Motor neuron (in vitro differentiated cells): ENCODE data around the gene MICAL1. TPM values are rescaled to one million over a fixed set of nuclear protein-coding genes. Genes with fewer than 3 reads are reported as not detected.
A peak's percentile ranks its signal among the peaks of the same experiment; 100 is the strongest.

ENCODE experiments used
- ATAC-seq, 8 experiments: fragments of 200-7000 bp; cut with Tn5 transposase; replicated peaks in 6 of 8; 2 replicates each; pipeline ENCODE4 v1.8.0; 2021; ENCODE audit warnings: mild to moderate bottlenecking in 8 of 8, moderate library complexity in 8 of 8
- H3K27ac ChIP-seq, 2 donors: fragments of 250-450 bp; sonication (Bioruptor Pico); 2 replicates each; pipeline ENCODE4 v1.9.0; 2021; ENCODE audit warnings: antibody characterized with exemption in 2 of 2, mild to moderate bottlenecking in 2 of 2, moderate library complexity in 1 of 2
- H3K4me1 ChIP-seq, 2 donors: fragments of 250-450 bp; sonication (Bioruptor Pico); replicated peaks in 1 of 2; 2 replicates each; pipeline ENCODE4 v1.6.1; 2021; ENCODE audit warnings: antibody characterized with exemption in 2 of 2, mild to moderate bottlenecking in 2 of 2, moderate library complexity in 1 of 2
- H3K4me3 ChIP-seq, 5 donors: fragments of 250-450 bp; sonication (Bioruptor Pico); 2 replicates each; pipeline ENCODE4 v1.9.0; 2021; ENCODE audit warnings: antibody characterized with exemption in 5 of 5, mild to moderate bottlenecking in 5 of 5, moderate library complexity in 4 of 5
- WGBS, 10 experiments: fragments of 450-650 bp; shearing (Covaris generic); methylation state at CpG; one replicate each; pipeline ENCODE4 v1.0.0; 2022; 5-methylcytosine and 5-hydroxymethylcytosine counted together
- in situ Hi-C, 9 experiments: fragments of 400-800 bp; cut with MboI; loops; one replicate each; pipeline ENCODE4 v1.15.0; 2021; ENCODE audit warnings: low sequenced_read_pairs in 9 of 9, low pct_unique_long_range_greater_than_20kb in 2 of 9; ENCODE audit not compliant: unreplicated experiment in 9 of 9
- total RNA-seq, 8 experiments: library from RNA; unstranded; fragments of 300-600 nt; gene quantifications; 2 replicates each; pipeline versions ENCODE4 v1.2.3 to v1.2.4, GENCODE V29; 2022

The MICAL1 gene
- total RNA-seq, 8 experiments from 2014 or later, result 17.7 to 45.4 (median 29.8) TPM

GRCh38 chr6:109485266-109485935 lies 29.8 kb upstream of the MICAL1 start:
- Histone ChIP-seq H3K4me3 (no peak overlapping the region), H3K4me1 (peaks cover 11 to 18% of the 10 kb centered on the region in 2 donors), H3K27ac (no peak overlapping the region)
- no peak for ATAC-seq
- in situ Hi-C loops, result no loop called here
- WGBS, 10 experiments, result 33 to 93% (median 83%) methylated on average over 1 to 3 of the region's 3 CpGs; no CpG with 5 or more reads in 3 of the 10 experiments

GRCh38 chr6:109484122-109484521 lies 28.6 kb upstream of the MICAL1 start:
- peak overlapping the region in 2 of 5 donors; percentile 49 to 52 for H3K4me3 ChIP-seq
- in situ Hi-C loops, result no loop called here
- ATAC-seq, result no peak
- peaks cover 19 to 31% of the 10 kb centered on the region in 2 donors for H3K4me1 ChIP-seq
- no peak overlapping the region for H3K27ac ChIP-seq
- 4 to 83% (median 64%) methylated on average over 1 to 3 of the region's 3 CpGs; no CpG with 5 or more reads in 1 of the 10 experiments for WGBS, 10 experiments

GRCh38 chr6:109483735-109484057 lies 28.1 kb upstream of the MICAL1 start:
- WGBS, 10 experiments, result 0 to 20% (median 0%) methylated on average over 1 to 2 of the region's 6 CpGs; no CpG with 5 or more reads in 7 of the 10 experiments
- in situ Hi-C loops, result no loop called here
- peaks cover 21 to 35% of the 10 kb centered on the region in 2 donors for H3K4me1 ChIP-seq
- no peak overlapping the region for H3K27ac ChIP-seq
- ATAC-seq, result no peak
- peak overlapping the region; percentile 44 to 73 (median 52) for H3K4me3 ChIP-seq

GRCh38 chr6:109482905-109483734 lies 27.5 kb upstream of the MICAL1 start, which contains the start of gene ZBTB24:
TSS of gene ZBTB24 (minus strand) at chr6:109483219. CDS start at chr6:109482026, 1,193 bp downstream.
- in situ Hi-C loops, result no loop called here
- peak; percentile 84 to 94 (median 92) for ATAC-seq
- Histone ChIP-seq H3K4me1 (peaks cover 21 to 41% of the 10 kb centered on the region in 2 donors), H3K27ac (peak within 1 kb of the TSS; percentile 16 to 91), H3K4me3 (peak within 1 kb of the TSS; percentile 69 to 100 (median 78))
- WGBS, 10 experiments, result 0% methylated on average over 5 of the region's 97 CpGs; no CpG with 5 or more reads in 9 of the 10 experiments

GRCh38 chr6:109480993-109481480 lies 25.5 kb upstream of the MICAL1 start:
- in situ Hi-C loops, result no loop called here
- Histone ChIP-seq H3K27ac (no peak overlapping the region), H3K4me3 (no peak overlapping the region), H3K4me1 (peaks cover 29 to 45% of the 10 kb centered on the region in 2 donors)
- no peak for ATAC-seq
- 84 to 100% (median 96%) methylated on average over 1 to 7 of the region's 7 CpGs for WGBS, 10 experiments

GRCh38 chr6:109478841-109479624 lies 23.5 kb upstream of the MICAL1 start:
- Histone ChIP-seq H3K27ac (no peak overlapping the region), H3K4me3 (peak overlapping the region in 1 of 5 donors; percentile 8), H3K4me1 (peaks cover 29 to 45% of the 10 kb centered on the region in 2 donors)
- ATAC-seq, result no peak
- in situ Hi-C loops, result no loop called here
- WGBS, 10 experiments, result 4 to 79% (median 59%) methylated on average over 2 to 5 of the region's 5 CpGs; no CpG with 5 or more reads in 3 of the 10 experiments

GRCh38 chr6:109478222-109478805 lies 22.7 kb upstream of the MICAL1 start:
- Histone ChIP-seq H3K4me3 (no peak overlapping the region), H3K27ac (no peak overlapping the region), H3K4me1 (peaks cover 29 to 45% of the 10 kb centered on the region in 2 donors)
- ATAC-seq, result peak in 1 of 8 experiments; percentile 5
- WGBS, 10 experiments, result 18 to 83% (median 39%) methylated on average over 3 to 9 of the region's 9 CpGs; no CpG with 5 or more reads in 1 of the 10 experiments
- in situ Hi-C loops, result no loop called here

GRCh38 chr6:109477725-109478124 lies 22.2 kb upstream of the MICAL1 start:
- in situ Hi-C loops, result no loop called here
- Histone ChIP-seq H3K4me1 (peaks cover 29 to 45% of the 10 kb centered on the region in 2 donors), H3K27ac (no peak overlapping the region), H3K4me3 (no peak overlapping the region)
- ATAC-seq, result peak in 1 of 8 experiments; percentile 14
- 0 to 50% (median 6%) methylated on average over 1 to 2 of the region's 2 CpGs; no CpG with 5 or more reads in 3 of the 10 experiments for WGBS, 10 experiments

- no peak overlapping the region for H3K27ac ChIP-seq
Observed at GRCh38 chr6:109477184-109477583, 21.6 kb upstream of the MICAL1 start.

GRCh38 chr6:109475625-109476024 lies 20.1 kb upstream of the MICAL1 start:
- no peak for ATAC-seq
- H3K4me3 ChIP-seq, result no peak overlapping the region
- 86 to 100% (median 100%) methylated on average over 1 to 2 of the region's 2 CpGs; no CpG with 5 or more reads in 2 of the 10 experiments for WGBS, 10 experiments
- H3K4me1 ChIP-seq, result peaks cover 19 to 30% of the 10 kb centered on the region in 2 donors
- H3K27ac ChIP-seq, result no peak overlapping the region
- in situ Hi-C loops, result no loop called here

More at GRCh38 chr6:109477184-109477583, 21.6 kb upstream of the MICAL1 start:
- Histone ChIP-seq H3K4me1 (peaks cover 28 to 44% of the 10 kb centered on the region in 2 donors), H3K4me3 (no peak overlapping the region)
- in situ Hi-C loops, result no loop called here
- no peak for ATAC-seq
- WGBS, 10 experiments, result 56 to 100% (median 100%) methylated on average over 1 of the region's 2 CpGs; no CpG with 5 or more reads in 7 of the 10 experiments

GRCh38 chr6:109474995-109475394 lies 19.4 kb upstream of the MICAL1 start:
- in situ Hi-C loops, result no loop called here
- peaks cover 14 to 23% of the 10 kb centered on the region in 2 donors for H3K4me1 ChIP-seq
- H3K27ac ChIP-seq, result no peak overlapping the region
- H3K4me3 ChIP-seq, result no peak overlapping the region
- ATAC-seq, result no peak
- WGBS, 10 experiments, result 80 to 100% (median 89%) methylated on average over 2 to 4 of the region's 4 CpGs; no CpG with 5 or more reads in 4 of the 10 experiments

- Histone ChIP-seq H3K4me3 (no peak overlapping the region), H3K4me1 (peaks cover 4 to 8% of the 10 kb centered on the region in 2 donors), H3K27ac (no peak overlapping the region)
- in situ Hi-C loops, result no loop called here
- 87 to 89% methylated on average over 1 to 3 of the region's 3 CpGs; no CpG with 5 or more reads in 8 of the 10 experiments for WGBS, 10 experiments
- no peak for ATAC-seq
Observed at GRCh38 chr6:109473120-109473519, 17.5 kb upstream of the MICAL1 start.
